ENCODE results near the gene MAML3. TPM values are rescaled to one million over a fixed set of nuclear protein-coding genes. Genes with fewer than 3 reads are reported as not detected.

The MAML3 gene
- total RNA-seq, 1 donor from 2014 or later, result 0.79 TPM

DNA sequence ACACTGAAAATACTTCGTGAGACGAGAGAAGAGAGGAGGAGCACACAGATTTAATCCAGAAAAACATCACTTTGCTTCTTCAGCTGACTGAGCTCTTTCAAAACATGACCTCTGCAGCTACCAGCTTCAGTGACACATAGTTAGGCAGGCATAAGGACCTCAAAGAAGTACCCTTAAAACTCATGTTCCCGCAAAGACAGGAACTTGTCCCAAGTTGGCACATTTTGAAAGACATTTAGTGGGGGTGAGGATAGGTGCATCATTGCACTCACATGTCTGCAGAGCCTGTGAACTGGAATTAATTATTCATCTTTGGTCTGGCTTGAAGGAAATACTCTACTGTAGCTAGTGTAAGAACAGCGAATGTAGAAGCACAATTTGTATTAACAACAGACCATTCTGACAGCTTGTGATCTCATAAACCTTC, 266.6 kb downstream of the MAML3 start:
- no peak for TF ChIP-seq CTCF (IDR thresholded peaks at IDR 0.05; ENCODE audit: insufficient read depth, low read length, severe bottlenecking)
- H3K27me3 ChIP-seq (ENCODE audit: control insufficient read depth, insufficient read depth, low read length), result no peaks in the 10 kb centered on the region
- no peaks in the 10 kb centered on the region for H3K36me3 ChIP-seq (ENCODE audit: control insufficient read depth, insufficient read depth, low read length)
- DNase-seq (ENCODE audit: low read depth) (peak; percentile 67), FAIRE-seq (no peak)
- H3K4me3 ChIP-seq (ENCODE audit: low read depth, low read length), result peak overlapping the region; percentile 28

- Histone ChIP-seq H3K36me3 (ENCODE audit: control insufficient read depth, insufficient read depth, low read length) (no peaks in the 10 kb centered on the region), H3K4me3 (ENCODE audit: low read depth, low read length) (peak overlapping the region; percentile 28), H3K27me3 (ENCODE audit: control insufficient read depth, insufficient read depth, low read length) (no peaks in the 10 kb centered on the region)
- TF ChIP-seq CTCF (IDR thresholded peaks at IDR 0.05; ENCODE audit: insufficient read depth, low read length, severe bottlenecking), result no peak
- DNase-seq (ENCODE audit: low read depth), result no peak
- FAIRE-seq, result no peak
These were observed 267.2 kb downstream of the MAML3 start for GRCh38 chr4:139886798-139887197.

GRCh38 chr4:139884438-139884837, 269.5 kb downstream of the MAML3 start:
- Histone ChIP-seq H3K27me3 (ENCODE audit: control insufficient read depth, insufficient read depth, low read length) (no peaks in the 10 kb centered on the region), H3K36me3 (ENCODE audit: control insufficient read depth, insufficient read depth, low read length) (no peaks in the 10 kb centered on the region), H3K4me3 (ENCODE audit: low read depth, low read length) (no peak overlapping the region)
- DNase-seq (ENCODE audit: low read depth) (no peak), FAIRE-seq (no peak)
- TF ChIP-seq CTCF (IDR thresholded peaks at IDR 0.05; ENCODE audit: insufficient read depth, low read length, severe bottlenecking), result no peak

DNA sequence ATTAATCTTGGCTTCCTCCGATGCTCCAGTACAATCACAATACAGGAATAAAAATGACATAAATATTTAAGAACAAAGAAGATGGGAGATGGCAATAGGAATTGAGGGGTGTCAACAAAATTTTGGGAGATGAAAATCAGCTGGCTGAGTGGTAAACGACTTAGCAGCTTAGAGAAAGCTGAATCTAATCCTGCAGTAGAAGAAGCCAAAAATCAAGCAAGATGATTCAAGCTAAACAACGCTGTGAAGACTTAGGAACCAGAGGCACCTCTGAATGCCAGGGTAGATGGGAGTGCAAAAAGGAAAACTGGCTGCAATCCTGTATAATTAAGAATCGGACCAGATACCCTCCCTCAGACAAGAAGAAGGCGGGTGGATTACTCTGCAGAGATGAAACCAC, 273.1 kb downstream of the MAML3 start:
- DNase-seq (ENCODE audit: low read depth) (no peak), FAIRE-seq (no peak)
- TF ChIP-seq CTCF (IDR thresholded peaks at IDR 0.05; ENCODE audit: insufficient read depth, low read length, severe bottlenecking), result no peak
- Histone ChIP-seq H3K4me3 (ENCODE audit: low read depth, low read length) (no peak overlapping the region), H3K27me3 (ENCODE audit: control insufficient read depth, insufficient read depth, low read length) (no peaks in the 10 kb centered on the region), H3K36me3 (ENCODE audit: control insufficient read depth, insufficient read depth, low read length) (no peaks in the 10 kb centered on the region)

GRCh38 chr4:139878050-139878449, 275.9 kb downstream of the MAML3 start:
- no peak overlapping the region for H3K4me3 ChIP-seq (ENCODE audit: low read depth, low read length)
- no peak for FAIRE-seq
- H3K27me3 ChIP-seq (ENCODE audit: control insufficient read depth, insufficient read depth, low read length), result no peaks in the 10 kb centered on the region
- no peaks in the 10 kb centered on the region for H3K36me3 ChIP-seq (ENCODE audit: control insufficient read depth, insufficient read depth, low read length)
- no peak for TF ChIP-seq CTCF (IDR thresholded peaks at IDR 0.05; ENCODE audit: insufficient read depth, low read length, severe bottlenecking)
- no peak for DNase-seq (ENCODE audit: low read depth)

GRCh38 chr4:139876337-139876941, 277.5 kb downstream of the MAML3 start:
- DNase-seq (ENCODE audit: low read depth), result peak; percentile 52
- FAIRE-seq, result peak; percentile 73
- Histone ChIP-seq H3K27me3 (ENCODE audit: control insufficient read depth, insufficient read depth, low read length) (no peaks in the 10 kb centered on the region), H3K36me3 (ENCODE audit: control insufficient read depth, insufficient read depth, low read length) (no peaks in the 10 kb centered on the region), H3K4me3 (ENCODE audit: low read depth, low read length) (no peak overlapping the region)
- TF ChIP-seq CTCF (IDR thresholded peaks at IDR 0.05; ENCODE audit: insufficient read depth, low read length, severe bottlenecking), result peak; percentile 15

All from bronchial epithelial cell (primary cell).